IPS-11a (cell line): ENCODE results near the gene ZNF74.
A peak's percentile ranks its signal among the peaks of the same experiment; 100 is the strongest.
"Not testable (repeated sequence)": the region's sequence is repeated elsewhere in the genome, so short reads cannot be mapped to it uniquely, and the experiment has no call there.

Experiments
- H3K4me3 ChIP-seq: one replicate; pipeline ENCODE4 v1.5.1; 2013; ENCODE audit warnings: low read depth, low read length, control low read depth

Gene ZNF74

DNA sequence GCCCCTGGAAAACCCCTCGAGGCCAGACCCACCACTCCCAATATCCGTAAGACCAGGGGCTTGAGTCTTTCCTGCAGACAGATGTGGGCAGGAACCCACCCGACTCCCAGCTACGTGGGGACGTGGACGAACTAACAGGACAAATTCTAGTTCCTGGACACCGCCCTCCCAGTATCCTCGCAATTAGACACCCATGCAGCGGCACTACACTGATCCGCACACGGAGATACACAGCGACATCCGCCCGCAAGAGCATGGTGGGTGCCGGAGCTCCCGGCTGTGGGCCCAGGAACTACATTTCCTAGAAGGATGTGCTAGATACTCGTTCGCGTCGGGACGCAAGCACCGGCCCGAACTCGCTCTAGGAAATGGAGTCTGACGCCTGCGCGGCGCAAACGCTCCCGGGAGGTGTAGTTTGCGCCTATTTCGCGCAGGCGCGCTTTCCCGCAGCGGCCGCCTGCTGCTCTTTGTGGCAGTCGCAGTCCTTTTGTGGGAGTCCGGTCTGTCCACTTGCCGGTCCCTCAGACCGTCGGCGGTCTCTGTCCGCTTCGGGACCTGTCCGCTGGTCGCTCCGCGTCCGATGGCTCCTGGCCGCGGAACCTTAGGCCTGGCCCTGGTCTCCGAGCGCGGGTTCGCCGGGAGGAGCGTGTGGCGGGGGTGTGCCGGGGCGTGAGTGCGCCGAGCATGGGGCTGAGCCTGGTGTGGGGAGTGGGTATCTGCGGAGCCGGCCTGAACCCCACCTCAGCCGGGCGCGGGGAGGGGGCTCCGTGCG lies at the start of gene ZNF74:
Gene ZNF74, plus strand, starts transcription at position 447 of the 772 bp plus-strand sequence. CDS start 478 bp downstream, outside the sequence.
- peak within 1 kb of the TSS; percentile 76 for H3K4me3 ChIP-seq

DNA sequence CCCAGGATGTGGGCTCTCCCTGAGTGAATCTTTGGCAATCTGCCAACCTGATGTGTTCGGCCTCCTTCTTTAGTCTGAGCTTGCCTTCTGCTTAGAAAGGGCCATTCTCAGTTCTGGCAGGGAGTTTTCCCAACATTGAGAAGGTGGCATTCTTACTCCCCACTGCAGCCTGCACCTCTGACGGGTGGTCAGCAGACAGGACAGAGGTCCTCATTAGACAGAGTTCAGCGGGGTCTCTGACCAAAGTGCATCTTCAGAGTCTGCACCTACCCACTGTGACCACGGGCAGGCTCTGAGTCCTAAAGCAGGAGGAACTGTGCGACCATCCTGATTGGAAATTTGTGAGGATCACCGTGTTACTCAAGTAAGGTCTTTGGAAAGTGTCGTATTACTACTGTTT lies 47.4 kb upstream of the ZNF74 start:
- not testable (repeated sequence) for H3K4me3 ChIP-seq

DNA sequence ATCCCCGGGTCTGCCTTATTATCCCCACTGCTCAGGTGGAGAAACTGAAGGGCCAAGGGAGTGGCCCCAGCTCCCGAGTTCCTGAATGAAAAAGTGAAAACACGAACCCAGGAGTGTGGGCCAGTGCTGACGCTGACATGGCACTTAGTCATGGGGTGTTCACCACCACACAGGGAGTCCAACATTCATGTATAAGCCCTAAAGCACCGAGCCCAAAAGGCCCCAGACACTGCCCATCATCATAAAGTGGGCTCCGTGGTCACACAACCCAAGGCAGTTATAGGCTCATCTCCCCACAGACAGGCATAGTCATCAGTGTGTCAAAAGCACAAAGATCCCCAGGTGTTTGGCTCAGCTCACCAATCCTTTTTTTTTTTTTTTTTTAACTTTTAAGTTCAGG lies 41.4 kb upstream of the ZNF74 start:
- not testable (repeated sequence) for H3K4me3 ChIP-seq

DNA sequence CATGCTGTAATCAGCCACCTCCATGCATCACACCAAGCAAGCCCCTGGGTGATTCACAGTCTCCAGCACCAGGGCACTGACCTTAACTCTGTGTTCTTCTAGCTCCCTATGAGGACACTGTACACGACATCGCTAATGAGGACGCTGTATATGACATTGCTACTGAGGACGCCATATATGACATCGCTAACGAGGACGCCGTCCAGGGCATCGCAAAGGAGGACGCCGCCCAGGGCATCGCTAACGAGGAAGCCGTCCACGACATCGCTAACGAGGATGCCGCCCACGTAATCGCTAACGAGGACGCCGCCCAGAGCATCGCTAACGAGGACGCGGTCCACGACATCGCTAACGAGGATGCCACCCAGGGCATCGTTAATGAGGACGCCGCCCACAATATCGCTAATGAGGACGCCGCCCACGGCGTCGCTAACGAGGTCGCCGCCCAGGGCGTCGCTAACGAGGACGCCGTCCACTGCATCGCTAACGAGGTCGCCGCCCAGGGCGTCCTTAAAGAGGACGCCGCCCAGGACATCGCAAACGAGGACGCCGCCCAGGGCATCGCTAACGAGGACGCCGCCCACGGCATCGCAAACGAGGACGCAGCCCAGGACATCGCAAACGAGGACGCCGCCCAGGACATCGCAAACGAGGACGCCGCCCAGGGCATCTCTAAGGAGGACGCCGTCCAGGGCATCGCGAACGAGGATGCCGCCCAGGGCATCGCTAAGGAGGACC lies 39.5 kb upstream of the ZNF74 start:
- H3K4me3 ChIP-seq = no peak overlapping the region

DNA sequence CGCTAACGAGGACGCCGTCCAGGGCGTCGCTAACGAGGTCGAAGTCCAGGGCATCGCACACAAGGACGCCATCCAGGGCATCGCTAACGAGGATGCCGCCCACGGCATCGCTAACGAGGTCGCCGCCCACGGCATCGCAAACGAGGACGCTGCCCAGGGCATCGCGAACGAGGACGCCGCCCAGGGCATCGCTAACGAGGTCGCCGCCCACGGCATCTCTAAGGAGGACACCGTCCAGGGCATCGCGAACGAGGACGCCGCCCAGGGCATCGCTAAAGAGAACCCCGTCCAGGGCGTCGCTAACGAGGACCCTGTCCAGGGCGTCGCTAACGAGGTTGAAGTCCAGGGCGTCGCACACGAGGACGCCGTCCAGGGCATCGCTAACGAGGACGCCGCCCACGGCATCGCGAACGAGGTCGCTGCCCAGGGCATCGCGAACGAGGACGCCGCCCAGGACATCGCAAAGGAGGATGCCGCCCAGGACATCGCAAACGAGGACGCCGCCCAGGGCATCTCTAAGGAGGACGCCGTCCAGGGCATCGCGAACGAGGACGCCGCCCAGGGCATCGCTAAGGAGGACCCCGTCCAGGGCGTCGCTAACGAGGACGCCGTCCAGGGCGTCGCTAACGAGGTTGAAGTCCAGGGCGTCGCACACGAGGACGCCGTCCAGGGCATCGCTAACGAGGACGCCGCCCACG lies 37.9 kb upstream of the ZNF74 start:
- H3K4me3 ChIP-seq = not testable (repeated sequence)

DNA sequence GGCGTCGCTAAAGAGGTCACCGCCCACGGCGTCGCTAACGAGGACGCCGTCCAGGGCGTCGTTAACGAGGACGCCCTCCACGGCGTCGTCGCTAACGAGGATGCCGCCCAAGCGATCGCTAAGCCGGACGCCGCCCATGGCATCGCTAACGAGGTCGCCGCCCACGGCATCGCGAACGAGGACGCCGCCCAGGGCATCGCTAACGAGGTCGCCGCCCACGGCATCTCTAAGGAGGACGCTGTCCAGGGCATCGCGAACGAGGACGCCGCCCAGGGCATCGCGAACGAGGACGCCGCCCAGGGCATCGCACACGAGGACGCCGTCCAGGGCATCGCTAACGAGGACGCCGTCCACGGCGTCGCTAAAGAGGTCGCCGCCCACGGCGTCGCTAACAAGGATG lies 37.0 kb upstream of the ZNF74 start:
- not testable (repeated sequence) for H3K4me3 ChIP-seq

DNA sequence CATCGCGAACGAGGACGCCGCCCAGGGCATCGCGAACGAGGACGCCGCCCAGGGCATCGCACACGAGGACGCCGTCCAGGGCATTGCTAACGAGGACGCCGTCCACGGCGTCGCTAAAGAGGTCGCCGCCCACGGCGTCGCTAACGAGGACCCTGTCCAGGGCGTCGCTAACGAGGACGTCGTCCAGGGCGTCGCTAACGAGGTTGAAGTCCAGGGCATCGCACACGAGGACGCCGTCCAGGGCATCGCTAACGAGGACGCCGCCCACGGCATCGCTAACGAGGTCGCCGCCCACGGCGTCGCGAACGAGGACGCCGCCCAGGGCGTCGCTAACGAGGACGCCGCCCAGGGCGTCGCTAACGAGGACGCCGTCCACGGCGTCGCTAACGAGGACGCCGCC lies 36.0 kb upstream of the ZNF74 start:
- H3K4me3 ChIP-seq = not testable (repeated sequence)

DNA sequence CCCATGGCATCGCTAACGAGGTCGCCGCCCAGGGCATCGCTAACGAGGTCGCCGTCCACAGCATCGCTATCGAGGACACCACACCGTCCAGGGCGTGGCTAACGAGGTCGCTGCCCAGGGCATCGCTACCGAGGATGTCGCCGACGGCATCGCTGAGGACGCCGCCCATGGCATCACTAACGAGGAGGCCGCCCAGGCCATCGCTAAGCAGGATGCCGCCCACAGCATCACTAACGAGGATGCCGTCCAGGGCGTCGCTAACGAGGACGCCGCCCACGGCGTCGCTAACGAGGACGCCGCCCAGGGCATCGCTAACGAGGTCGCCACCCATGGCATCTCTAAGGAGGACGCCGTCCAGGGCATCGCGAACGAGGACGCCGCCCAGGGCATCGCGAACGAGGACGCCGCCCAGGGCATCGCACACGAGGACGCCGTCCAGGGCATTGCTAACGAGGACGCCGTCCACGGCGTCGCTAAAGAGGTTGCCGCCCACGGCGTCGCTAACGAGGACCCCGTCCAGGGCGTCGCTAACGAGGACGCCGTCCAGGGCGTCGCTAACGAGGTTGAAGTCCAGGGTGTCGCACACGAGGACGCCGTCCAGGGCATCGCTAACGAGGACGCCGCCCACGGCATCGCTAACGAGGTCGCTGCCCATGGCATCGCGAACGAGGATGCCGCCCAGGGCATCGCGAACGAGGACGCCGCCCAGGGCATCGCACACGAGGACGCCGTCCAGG lies 35.3 kb upstream of the ZNF74 start:
- not testable (repeated sequence) for H3K4me3 ChIP-seq

DNA sequence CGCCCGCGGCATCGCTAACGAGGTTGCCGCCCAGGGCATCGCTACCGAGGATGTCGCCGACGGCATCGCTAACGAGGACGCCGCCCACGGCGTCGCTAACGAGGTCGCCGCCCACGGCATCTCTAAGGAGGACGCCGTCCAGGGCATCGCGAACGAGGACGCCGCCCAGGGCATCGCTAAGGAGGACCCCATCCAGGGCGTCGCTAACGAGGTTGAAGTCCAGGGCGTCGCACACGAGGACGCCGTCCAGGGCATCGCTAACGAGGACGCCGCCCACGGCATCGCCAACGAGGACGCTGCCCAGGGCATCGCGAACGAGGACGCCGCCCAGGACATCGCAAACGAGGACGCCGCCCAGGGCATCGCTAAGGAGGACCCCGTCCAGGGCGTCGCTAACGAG lies 33.7 kb upstream of the ZNF74 start:
- H3K4me3 ChIP-seq = not testable (repeated sequence)

DNA sequence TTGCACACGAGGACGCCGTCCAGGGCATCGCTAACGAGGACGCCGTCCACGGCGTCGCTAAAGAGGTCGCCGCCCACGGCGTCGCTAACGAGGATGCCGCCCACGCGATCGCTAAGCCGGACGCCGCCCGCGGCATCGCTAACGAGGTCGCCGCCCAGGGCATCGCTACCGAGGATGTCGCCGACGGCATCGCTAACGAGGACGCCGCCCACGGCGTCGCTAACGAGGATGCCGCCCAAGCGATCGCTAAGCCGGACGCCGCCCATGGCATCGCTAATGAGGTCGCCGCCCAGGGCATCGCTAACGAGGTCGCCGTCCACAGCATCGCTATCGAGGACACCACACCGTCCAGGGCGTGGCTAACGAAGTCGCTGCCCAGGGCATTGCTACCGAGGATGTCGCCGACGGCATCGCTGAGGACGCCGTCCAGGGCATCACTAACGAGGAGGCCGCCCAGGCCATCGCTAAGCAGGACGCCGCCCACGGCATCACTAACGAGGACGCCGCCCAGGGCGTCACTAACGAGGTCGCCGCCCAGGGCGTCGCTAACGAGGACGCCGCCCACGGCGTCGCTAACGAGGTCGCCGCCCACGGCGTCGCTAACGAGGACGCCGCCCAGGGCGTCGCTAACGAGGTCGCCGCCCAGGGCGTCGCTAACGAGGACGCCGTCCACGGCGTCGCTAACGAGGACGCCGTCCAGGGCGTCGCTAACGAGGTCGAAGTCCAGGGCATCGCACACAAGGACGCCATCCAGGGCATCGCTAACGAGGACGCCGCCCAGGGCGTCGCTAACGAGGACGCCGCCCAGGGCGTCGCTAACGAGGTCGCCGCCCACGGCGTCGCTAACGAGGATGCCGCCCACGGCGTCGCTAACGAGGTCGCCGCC lies 32.8 kb upstream of the ZNF74 start:
- H3K4me3 ChIP-seq = not testable (repeated sequence)

DNA sequence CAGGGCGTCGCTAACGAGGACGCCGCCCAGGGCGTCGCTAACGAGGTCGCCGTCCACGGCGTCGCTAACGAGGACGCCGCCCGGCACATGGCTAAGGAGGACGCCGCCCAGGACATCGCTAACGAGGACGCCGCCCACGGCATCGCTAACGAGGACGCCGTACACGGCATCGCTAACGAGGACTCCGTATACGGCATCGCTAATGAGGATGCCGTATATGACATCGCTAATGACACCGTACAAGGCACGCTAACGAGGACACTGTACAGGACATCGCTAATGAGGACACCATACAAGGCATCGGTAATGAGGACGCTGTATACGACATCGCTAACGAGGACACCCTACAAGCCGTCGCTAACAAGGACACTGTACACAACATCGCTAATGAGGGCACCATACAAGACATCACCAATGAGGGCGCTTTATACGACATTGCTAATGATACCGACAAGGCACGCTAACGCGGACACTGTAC lies 32.2 kb upstream of the ZNF74 start:
- H3K4me3 ChIP-seq = not testable (repeated sequence)

DNA sequence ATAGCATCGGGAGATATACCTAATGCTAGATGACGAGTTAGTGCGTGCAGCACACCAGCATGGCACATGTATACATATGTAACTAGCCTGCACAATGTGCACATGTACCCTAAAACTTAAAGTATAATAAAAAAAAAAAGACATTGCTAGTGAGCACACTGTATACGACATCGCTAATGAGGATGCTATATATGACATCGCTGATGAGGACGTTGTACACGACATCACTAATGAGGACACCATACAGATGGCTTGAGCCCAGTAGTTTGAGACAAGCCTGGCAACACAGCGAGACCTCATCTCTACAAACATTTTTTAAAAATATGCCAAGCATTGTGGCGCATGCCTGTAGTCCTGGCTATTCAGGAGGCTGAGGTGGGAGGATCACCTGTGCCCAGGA lies 31.5 kb upstream of the ZNF74 start:
- H3K4me3 ChIP-seq = not testable (repeated sequence)

DNA sequence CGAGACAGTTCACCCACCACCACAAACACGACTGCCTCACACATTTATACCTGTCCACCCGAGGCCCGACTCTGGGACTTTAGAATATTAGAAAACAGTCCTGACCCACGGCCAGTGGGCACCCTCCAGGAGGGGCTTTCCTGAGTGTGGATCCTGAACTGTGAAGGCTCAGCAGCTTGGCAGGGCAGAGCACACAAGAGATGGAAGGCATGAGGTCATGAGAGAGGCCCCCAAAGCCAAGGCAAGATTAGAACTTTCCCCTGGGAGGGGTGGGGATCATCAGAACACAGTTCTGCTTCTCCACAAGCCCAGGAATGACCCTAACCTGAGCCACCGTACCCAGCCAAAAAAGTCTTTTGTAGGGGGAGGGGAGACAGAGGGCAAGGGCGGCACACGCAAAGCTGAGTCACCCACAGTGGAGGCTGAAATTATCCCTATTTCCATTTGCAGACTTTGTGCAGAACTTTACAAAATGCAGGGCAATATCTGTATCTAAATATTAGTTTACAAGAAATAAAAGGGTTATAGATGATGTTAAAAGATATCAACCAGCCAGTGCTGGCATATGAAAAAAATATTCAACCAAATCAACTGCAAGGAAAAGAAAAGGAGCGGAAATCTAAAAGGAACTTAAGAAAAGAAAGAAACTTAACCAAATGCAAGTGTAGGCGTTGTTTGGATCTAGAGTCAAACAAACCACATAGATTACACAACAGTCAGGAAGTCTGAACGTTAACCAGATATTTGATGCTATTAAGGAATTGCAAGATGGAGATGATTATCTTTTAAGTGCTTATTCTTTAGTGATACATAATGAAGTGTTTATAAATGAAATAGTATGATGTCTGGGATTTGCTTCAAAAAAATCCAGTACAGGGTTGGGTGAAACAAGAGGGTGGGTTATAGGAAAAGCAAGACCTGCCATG lies 29.4 kb upstream of the ZNF74 start:
- not testable (repeated sequence) for H3K4me3 ChIP-seq

DNA sequence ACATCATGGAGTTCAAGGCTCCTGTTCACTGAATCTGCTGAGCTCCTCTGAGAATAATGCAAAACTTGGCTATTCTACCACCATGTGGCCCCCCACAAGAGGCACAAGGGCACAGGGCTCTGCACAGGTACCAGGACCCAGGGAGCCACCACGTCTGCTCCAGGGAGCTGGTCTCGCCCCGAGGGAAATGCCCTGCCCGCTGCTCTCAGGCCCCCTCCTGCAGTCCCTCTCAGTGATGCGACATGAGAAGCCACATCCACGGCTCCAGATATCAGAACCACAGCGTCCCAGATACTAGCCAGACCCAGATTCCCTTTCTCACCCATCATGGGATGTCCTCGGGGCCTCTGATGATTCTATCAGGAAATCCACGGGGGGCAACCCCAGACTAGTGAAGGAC lies 27.1 kb upstream of the ZNF74 start:
- not testable (repeated sequence) for H3K4me3 ChIP-seq

DNA sequence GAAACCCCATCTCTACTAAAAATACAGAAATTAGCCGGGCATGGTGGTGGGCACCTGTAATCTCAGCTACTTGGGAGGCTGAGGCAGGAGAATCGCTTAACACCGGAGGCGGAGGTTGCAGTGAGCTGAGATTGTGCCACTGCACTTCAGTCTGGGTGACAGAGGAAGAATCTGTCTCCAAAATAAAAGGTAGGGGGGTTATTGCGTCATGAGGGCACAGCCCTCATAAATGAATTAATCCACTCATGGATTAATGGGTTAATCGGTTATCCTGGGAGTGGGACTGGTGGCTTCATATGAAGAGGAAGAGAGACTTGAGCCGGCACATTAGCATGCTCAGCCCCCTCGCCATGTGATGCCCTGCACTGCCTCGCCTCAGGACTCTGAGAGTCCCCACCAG lies 25.1 kb upstream of the ZNF74 start:
- not testable (repeated sequence) for H3K4me3 ChIP-seq

DNA sequence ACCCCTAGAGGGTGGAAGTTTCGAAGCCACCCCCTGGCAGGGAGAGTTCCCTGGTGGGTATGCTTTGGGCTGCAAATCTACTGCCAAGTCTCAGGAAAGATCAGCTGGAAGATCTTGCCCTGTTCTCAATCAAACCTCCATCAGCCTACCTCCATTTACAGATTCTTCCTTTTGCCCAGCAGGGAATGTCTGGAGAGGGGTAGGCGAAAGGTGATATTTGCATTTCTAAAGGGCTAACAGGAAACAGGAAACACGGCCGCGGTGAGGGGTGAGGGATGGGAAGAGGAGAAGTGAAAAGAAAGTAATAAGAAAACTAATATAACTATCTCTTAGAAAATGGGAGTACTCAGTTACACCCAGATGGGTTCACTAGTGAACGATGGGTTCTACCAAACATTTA lies 22.3 kb upstream of the ZNF74 start:
- not testable (repeated sequence) for H3K4me3 ChIP-seq

DNA sequence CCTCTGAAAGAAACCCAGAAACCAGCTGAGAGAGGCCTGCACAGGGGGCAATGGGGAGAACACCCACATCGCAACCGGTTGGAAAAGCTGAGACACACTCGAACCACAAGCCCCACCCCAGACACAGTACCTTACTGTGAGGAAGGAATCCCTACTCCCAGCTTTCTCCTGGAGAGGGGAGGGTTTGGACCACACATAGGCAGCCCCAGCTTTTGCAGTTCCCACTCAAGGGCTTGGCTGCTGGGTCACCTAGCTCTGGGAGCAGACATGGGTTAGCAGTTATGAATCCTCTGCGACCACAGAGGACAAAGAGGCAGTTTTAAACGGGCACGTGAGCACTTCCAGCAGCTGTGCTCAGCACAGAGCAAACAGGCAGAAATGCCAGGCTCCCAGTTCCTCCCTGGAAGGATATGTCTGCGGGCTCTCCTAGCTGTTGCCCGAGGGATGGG lies 21.5 kb upstream of the ZNF74 start:
- H3K4me3 ChIP-seq = not testable (repeated sequence)

DNA sequence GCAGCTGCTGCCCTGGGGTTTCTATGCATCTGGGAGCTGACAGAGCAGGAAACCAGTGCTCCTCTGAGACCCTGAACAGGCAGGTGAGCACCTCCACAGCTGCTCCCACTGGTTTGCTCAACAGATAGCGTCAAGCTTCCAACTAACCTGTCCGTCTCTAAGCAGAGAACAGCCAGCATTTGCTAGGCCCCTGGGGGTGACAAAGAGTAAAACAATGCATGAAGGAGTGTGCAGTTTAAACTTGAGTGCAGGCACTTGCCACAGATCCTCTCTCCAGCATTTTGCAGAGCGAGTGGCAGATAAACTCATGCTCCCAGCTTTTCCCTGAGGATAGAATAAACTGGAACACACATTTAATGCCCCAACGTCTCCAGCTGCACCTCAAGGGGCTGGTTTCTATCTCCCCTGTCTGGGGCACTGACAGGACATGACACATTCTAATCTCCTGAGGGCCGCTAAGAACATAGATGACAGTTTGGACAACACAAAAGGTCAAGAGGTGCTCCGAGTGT lies 20.7 kb upstream of the ZNF74 start:
- not testable (repeated sequence) for H3K4me3 ChIP-seq

DNA sequence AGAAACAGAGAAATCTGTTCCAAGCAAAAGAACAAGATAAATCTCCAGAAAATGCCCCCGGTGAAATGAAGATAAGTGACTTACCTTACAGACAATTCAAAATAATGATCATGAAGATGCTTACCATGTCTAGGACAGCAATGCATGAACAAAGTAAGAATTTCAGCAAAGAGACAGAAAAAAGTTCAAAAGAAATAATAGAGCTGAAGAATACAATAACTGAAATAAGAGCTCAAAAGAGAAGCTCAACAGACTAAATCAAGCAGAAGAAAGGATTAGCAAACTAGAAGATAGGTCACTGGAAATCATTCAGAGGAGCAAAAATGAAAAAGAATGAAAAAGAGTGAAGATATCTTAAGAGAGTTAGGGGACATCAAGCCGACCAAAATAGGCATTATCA lies 19.8 kb upstream of the ZNF74 start:
- H3K4me3 ChIP-seq = not testable (repeated sequence)
